Activated CD4-positive, alpha-beta T cell treated with anti-CD3 and anti-CD28 coated beads, Interleukin-2, amount 10 ng/mL, durations not matched to agents 24 days and 14 days (primary cell): ENCODE results near the gene SLC7A5. TPM values are rescaled to one million over a fixed set of nuclear protein-coding genes. Genes with fewer than 3 reads are reported as not detected.

Experiments used
- total RNA-seq: library from RNA; stranded (reverse); gene quantifications from 2 replicates; pipeline ENCODE4 v1.2.3, GENCODE V29; 2022

SLC7A5 gene
- total RNA-seq, 1 donor from 2014 or later, result 408 TPM

Other genes with a start within 250 kb of the SLC7A5 start
- gene KLHDC4, start 103.5 kb downstream of the SLC7A5 start, total RNA-seq, result 76.1 and 91.0 TPM in 2 replicates
- gene CA5A, start 67.0 kb upstream of the SLC7A5 start, total RNA-seq, result not detected in 2 replicates
- 36.8 and 44.9 TPM in 2 replicates for gene BANP, start 81.9 kb upstream of the SLC7A5 start, total RNA-seq